ENCODE results near the gene HSPA12A.

- TF ChIP-seq CTCF (IDR thresholded peaks at IDR 0.05; ENCODE audit: insufficient read depth, low read depth, low read length) (no peak), EZH2 (IDR thresholded peaks at IDR 0.05; ENCODE audit: insufficient read depth, low read length) (no peak)
These were observed 52.6 kb downstream of the HSPA12A start for GRCh38 chr10:116689744-116690143.
